ENCODE data around the gene MCU. TPM values are rescaled to one million over a fixed set of nuclear protein-coding genes. Genes with fewer than 3 reads are reported as not detected.
A peak's percentile ranks its signal among the peaks of the same experiment; 100 is the strongest.

The MCU gene
- total and polyA plus RNA-seq, 2 experiments from 2014 or later = 14.9 to 22.8 TPM

- no peak for DNase-seq (ENCODE audit: low read depth in 1 of 2, low spot score in 1 of 2)
- Histone ChIP-seq H3K4me3 (no peak overlapping the region), H3K27ac (no peak overlapping the region), H3K27me3 (no peaks in the 10 kb centered on the region), H3K9me3 (ENCODE audit: low read depth) (no peaks in the 10 kb centered on the region), H3K4me1 (ENCODE audit: low read depth) (peaks cover 4% of the 10 kb centered on the region), H3K36me3 (no peaks in the 10 kb centered on the region)
- no peak for TF ChIP-seq CTCF (IDR thresholded peaks at IDR 0.05; ENCODE audit: low read depth, low read length)
Measured at GRCh38 chr10:72886621-72887020, 194.7 kb downstream of the MCU start.

GRCh38 chr10:72887043-72887442, 195.1 kb downstream of the MCU start:
- H3K36me3 ChIP-seq = no peaks in the 10 kb centered on the region
- no peak for TF ChIP-seq CTCF (IDR thresholded peaks at IDR 0.05; ENCODE audit: low read depth, low read length)
- peak in 1 of 2 donors; percentile 18 for DNase-seq (ENCODE audit: low read depth in 1 of 2, low spot score in 1 of 2)
- H3K27me3 ChIP-seq = no peaks in the 10 kb centered on the region
- no peak overlapping the region for H3K4me3 ChIP-seq
- no peak overlapping the region for H3K27ac ChIP-seq
- no peaks in the 10 kb centered on the region for H3K9me3 ChIP-seq (ENCODE audit: low read depth)
- H3K4me1 ChIP-seq (ENCODE audit: low read depth) = peaks cover 4% of the 10 kb centered on the region

GRCh38 chr10:72888151-72888638, 196.3 kb downstream of the MCU start:
- Histone ChIP-seq H3K36me3 (no peaks in the 10 kb centered on the region), H3K27ac (peak overlapping the region; percentile 69), H3K4me3 (no peak overlapping the region), H3K27me3 (no peaks in the 10 kb centered on the region), H3K9me3 (ENCODE audit: low read depth) (no peaks in the 10 kb centered on the region), H3K4me1 (ENCODE audit: low read depth) (peaks cover 9% of the 10 kb centered on the region)
- TF ChIP-seq CTCF (IDR thresholded peaks at IDR 0.05; ENCODE audit: low read depth, low read length) = no peak
- DNase-seq (ENCODE audit: low read depth in 1 of 2, low spot score in 1 of 2) = no peak

- H3K9me3 ChIP-seq (ENCODE audit: low read depth) = no peaks in the 10 kb centered on the region
- no peak overlapping the region for H3K27ac ChIP-seq
- H3K4me1 ChIP-seq (ENCODE audit: low read depth) = peaks cover 14% of the 10 kb centered on the region
- TF ChIP-seq CTCF (IDR thresholded peaks at IDR 0.05; ENCODE audit: low read depth, low read length) = no peak
- H3K36me3 ChIP-seq = no peaks in the 10 kb centered on the region
- no peak overlapping the region for H3K4me3 ChIP-seq
- H3K27me3 ChIP-seq = no peaks in the 10 kb centered on the region
- DNase-seq (ENCODE audit: low read depth in 1 of 2, low spot score in 1 of 2) = peak in 1 of 2 donors; percentile 29
Measured at GRCh38 chr10:72889391-72889831, 197.5 kb downstream of the MCU start.

GRCh38 chr10:72890086-72890485, 198.1 kb downstream of the MCU start:
- DNase-seq (ENCODE audit: low read depth in 1 of 2, low spot score in 1 of 2) = no peak
- Histone ChIP-seq H3K27me3 (no peaks in the 10 kb centered on the region), H3K4me1 (ENCODE audit: low read depth) (peaks cover 14% of the 10 kb centered on the region), H3K4me3 (no peak overlapping the region), H3K9me3 (ENCODE audit: low read depth) (no peaks in the 10 kb centered on the region), H3K27ac (no peak overlapping the region), H3K36me3 (no peaks in the 10 kb centered on the region)
- TF ChIP-seq CTCF (IDR thresholded peaks at IDR 0.05; ENCODE audit: low read depth, low read length) = no peak
